ENCODE data around the gene ARHGEF28.

- TF ChIP-seq CTCF (IDR thresholded peaks at IDR 0.05 in 2 of 3, conservative IDR thresholded peaks at IDR 0.05 in 1 of 3; ENCODE audit: insufficient read depth in 2 of 3, low read depth in 1 of 3, low read length in 3 of 3) (no peak), ZFX (CRISPR knock-in tag; IDR thresholded peaks at IDR 0.05) (no peak), ZNF324 (CRISPR knock-in tag; IDR thresholded peaks at IDR 0.05) (no peak), TEAD4 (IDR thresholded peaks at IDR 0.05; ENCODE audit: low read length) (no peak), TEAD4 (CRISPR knock-in tag; IDR thresholded peaks at IDR 0.05; ENCODE audit: borderline replicate concordance) (no peak), ADNP (tag; IDR thresholded peaks at IDR 0.05) (no peak), MCM5 (IDR thresholded peaks at IDR 0.05; ENCODE audit: low read depth) (no peak)
Observed at GRCh38 chr5:73668017-73668416, 42.0 kb downstream of the ARHGEF28 start.
